Prostate gland (tissue), 2 donors: Measurements from ENCODE around the gene PIAS3.

Experiments used
- POLR2A ChIP-seq: fragments of 450-650 bp; IDR thresholded peaks from one replicate; pipeline ENCODE4 v1.6.1; 2016; ENCODE audit warnings: antibody characterized with exemption, mild to moderate bottlenecking
- TF ChIP-seq, protein P1 (sequence below), 4 experiments: fragments of 200-600 bp in 2 of 4; fragments of 450-650 bp in 2 of 4; sonication (generic) in 2 of 4; IDR thresholded peaks; 1 replicate in 3 of 4; 2 replicates in 1 of 4; pipeline ENCODE4 v1.5.1; 2016 to 2019; ENCODE audit warnings: antibody characterized with exemption in 4 of 4, mild to moderate bottlenecking in 2 of 4, moderate library complexity in 2 of 4

DNA sequence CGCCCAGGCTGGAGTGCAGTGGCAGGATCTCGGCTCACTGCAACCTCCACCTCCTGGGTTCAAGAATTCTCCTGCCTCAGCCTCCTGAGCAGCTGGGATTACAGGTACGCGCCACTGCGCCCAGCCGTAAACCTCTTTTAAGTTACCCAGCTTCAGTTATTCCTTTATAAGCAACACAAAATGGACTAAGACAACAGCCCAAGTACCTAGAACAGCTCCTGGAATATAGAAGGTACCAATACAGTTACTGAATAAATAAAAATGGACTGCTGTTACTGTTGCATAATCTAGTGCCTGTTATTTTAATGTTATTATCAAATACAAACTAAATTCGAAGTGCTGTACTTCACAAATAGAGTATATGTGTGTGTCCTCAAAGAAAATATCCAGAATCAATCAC lies 52.0 kb downstream of the PIAS3 start:
- TF ChIP-seq POLR2A = no peak
- TF ChIP-seq, protein P1, sequence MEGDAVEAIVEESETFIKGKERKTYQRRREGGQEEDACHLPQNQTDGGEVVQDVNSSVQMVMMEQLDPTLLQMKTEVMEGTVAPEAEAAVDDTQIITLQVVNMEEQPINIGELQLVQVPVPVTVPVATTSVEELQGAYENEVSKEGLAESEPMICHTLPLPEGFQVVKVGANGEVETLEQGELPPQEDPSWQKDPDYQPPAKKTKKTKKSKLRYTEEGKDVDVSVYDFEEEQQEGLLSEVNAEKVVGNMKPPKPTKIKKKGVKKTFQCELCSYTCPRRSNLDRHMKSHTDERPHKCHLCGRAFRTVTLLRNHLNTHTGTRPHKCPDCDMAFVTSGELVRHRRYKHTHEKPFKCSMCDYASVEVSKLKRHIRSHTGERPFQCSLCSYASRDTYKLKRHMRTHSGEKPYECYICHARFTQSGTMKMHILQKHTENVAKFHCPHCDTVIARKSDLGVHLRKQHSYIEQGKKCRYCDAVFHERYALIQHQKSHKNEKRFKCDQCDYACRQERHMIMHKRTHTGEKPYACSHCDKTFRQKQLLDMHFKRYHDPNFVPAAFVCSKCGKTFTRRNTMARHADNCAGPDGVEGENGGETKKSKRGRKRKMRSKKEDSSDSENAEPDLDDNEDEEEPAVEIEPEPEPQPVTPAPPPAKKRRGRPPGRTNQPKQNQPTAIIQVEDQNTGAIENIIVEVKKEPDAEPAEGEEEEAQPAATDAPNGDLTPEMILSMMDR (IDR thresholded peaks at IDR 0.05) = no peak
